Body of pancreas (tissue), 4 donors: ENCODE results near the gene EPHB1.

Source experiments
- CTCF ChIP-seq, 7 experiments: fragments of 450-650 bp in 4 of 7; fragments of 200-600 bp in 3 of 7; sonication (generic) in 3 of 7; IDR thresholded peaks; one replicate each; pipeline ENCODE4 v1.5.1; 2016 to 2019; ENCODE audit warnings: antibody characterized with exemption in 7 of 7
- POLR2A ChIP-seq, 3 donors: fragments of 450-650 bp; IDR thresholded peaks; one replicate each; pipeline ENCODE4 v1.6.1; 2016; ENCODE audit warnings: antibody characterized with exemption in 3 of 3, mild to moderate bottlenecking in 2 of 3

- TF ChIP-seq POLR2A (IDR thresholded peaks at IDR 0.05) = no peak
- TF ChIP-seq CTCF (IDR thresholded peaks at IDR 0.05) = no peak
These were observed 423.2 kb downstream of the EPHB1 start for GRCh38 chr3:135218304-135218703.
